Measurements from ENCODE around the gene CBLN1.

Gene CBLN1

DNA sequence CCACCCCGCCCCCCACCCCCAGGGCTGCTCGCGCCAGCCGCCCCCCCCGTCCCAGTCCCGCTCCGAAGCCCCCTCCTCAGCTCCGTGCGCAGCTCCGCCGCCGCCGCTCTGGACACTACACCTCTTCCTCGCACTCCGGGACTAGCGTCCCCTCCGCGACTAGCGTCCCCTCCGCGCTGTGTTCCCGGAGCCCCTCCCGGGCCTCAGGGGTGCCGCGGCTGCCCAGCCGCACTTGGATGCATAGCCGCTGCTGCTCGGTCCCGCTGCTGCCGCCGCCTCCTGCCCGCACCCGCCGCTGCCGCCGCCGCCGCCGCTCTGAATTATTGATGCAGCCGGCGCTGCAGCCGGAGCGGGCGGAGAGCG lies at the start of gene CBLN1:
CBLN1 (minus strand) TSS at position 359 of the 363 bp plus-strand sequence. CDS start 373 bp downstream, outside the sequence.
- no peak for DNase-seq

DNA sequence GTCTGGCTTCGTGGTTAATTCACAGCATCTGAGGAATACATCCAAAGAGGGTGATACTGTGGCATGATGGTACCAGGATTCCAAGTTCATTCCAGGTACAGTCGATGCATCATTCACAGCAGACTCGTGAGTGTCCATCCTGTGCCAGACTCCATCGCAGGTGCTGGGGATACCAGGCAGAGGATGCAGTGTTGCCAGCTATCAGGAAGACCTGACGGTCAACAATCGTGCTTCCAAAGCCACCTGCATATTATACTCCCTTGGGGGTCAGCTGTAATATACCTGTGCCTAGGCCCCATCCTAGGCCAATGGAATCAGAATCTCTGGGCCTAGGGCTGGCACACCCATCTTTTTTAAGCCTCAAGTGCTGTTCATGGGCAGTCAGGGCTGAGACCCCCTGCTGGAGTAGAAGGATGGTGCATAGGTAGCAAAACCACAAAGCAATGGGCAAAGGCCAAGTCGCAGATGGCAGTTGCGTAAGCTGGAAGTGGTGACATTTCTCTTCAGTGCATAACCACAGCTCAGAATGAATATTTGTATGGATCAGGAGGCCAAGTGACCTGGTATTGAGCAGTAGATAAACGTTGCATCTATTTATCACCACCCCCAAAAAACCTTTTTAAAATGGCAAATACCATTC lies 49.0 kb upstream of the CBLN1 start:
- DNase-seq: no peak

DNA sequence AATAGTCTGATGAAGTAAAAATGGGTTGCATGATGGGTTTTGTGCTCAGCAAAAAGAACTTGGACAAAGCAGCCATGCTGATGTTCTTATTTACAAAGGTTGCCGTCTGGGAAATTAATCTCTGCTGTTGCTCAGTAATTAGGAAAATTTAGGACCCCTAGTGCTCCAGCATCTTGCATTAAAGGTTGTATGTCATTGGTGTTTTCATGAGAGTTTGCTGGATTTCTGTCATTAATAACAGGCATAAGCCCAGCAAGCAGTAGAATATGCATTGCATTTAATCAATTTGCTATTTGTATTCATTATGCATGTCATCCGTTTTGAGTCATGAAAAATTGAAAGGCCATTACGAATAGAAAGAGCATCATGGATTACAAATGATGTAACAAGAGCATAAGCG lies 46.7 kb upstream of the CBLN1 start:
- no peak for DNase-seq

DNA sequence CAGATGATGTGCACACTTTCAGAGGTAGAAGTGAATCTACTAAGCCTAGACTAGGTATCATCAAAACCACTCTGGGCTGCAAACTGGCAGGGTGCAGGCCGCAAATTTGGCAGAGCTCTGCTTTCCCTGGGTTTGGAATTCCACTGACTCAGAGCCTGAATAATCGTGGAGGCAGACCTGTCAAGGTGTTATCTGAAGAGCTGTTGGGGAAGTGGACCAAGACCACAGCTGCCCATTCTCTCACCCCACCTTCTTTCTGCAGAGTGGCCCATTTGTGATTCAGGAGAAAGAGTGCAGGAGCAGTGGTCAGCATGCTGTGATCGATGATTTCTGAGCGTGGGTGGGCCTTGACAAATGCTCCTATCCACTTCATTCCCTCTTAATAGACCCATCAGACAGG lies 45.8 kb upstream of the CBLN1 start:
- DNase-seq: no peak

DNA sequence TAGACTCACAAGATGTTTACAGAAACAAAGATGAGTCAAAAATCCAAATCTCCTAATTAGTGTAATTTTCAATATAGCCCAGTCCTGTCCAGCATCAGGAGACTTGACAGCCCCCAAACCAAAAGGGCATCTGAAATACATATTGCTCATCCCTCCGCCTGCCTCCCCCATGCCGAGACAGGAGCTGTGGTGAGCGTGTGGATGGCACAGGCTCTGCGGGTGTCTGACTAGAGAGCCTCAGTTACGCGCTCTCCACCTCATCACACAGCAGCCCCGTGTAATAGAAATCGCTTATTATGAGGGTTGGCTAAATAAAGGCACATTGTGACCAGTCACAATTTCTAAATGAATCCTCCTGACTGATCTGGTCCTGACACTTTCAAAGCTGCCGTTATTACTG lies 43.1 kb upstream of the CBLN1 start:
- no peak for DNase-seq

DNA sequence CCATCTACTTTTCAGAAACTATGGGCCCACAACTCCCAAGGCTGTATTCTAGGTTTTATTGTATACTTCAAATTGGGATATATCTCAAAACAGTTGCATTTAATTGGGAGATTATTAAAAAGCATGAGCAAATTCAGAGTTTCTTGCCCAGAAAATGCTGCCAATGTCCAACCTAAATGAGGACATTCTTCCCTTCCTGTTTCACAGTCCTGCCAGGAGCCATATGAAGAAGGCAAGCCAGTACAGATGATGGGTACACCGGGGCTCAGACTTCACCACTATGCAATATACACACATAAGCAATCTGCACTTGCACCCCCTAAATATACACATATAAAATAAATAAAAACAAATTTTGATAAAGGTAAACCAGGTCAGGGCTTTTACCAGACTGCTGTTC lies 34.0 kb upstream of the CBLN1 start:
- no peak for DNase-seq

DNA sequence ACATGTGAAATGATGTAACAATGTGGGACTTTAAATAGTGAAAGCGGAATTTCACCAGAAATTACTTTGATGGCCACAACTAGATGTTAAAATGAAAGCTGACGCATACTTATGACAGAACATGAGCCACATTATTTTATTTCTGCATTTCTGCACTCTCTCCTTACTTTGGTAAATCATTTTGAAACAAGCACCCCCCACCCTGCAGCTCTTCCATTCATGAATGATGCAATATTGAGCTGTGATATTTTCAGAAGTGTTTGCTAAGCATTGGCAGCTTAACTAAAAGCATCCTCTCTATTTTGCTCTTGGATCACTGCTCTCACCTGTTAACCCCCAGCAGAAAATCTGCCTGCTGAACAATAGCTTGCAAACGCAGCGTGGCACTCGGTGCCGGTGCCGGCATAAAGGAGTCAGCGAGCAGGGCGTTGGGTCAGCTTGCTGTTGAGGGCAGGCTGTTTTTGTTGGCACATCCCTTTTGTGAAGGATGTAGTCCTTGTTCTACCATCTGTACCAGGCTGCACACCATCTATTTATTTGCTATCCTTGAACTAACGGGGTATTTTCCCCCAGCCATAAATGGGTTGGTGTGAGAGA lies 30.8 kb upstream of the CBLN1 start:
- no peak for DNase-seq

DNA sequence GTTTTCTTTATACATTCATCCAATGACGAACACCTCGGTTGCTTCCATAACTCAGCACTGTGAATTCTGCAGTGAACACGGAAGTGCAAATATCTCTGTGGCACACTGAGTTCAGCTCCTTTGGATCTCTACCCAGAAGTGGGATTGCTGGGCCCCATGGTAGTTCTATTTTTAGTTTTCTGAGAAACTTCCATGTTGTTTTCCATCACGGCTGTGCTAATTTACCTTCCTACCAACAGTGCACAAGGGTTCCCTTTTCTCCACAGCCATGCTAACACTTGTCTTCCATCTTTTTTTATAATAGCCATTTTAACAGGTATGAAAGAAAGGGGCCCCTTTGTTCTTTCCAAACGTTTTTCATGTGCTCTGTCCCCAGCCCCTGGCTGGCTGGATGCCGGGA lies 30.2 kb upstream of the CBLN1 start:
- DNase-seq: no peak

DNA sequence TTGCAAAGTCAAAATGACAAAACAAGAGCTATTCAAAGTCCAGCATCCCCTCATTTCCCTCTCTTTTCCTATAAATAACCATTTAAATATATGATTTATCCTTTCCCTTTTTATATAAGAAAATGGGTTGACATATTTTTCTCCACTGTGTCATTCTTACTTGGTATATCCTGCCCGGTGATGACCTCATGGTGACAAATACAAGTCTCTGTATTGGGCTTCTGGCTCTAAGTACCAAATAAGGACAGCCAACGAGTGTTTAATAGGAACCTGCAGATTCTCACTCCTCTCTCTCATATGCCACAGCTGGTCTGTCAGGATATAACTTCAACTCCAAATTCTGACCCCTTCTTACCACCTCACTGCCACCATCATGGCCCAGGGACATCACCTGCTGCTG lies 25.5 kb upstream of the CBLN1 start:
- no peak for DNase-seq

DNA sequence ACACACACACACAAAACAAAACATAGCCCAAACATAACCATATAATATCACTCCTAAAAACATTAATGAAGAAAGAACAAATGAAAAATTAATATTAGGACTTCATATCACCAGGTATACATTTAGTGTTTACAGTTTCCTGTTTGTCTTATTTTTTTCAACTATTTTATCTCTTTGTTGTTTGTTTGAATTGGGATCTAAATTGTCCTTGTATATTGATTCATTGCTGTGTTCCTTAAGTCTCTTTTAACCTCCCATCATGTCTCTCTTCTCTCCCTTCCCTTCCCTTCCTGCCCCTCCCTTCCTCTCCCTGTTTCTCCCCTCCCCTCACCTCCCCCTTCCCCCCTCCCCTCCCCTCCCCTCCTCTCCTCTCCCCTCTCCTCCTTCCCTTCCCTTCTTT lies 23.8 kb upstream of the CBLN1 start:
- DNase-seq: no peak

DNA sequence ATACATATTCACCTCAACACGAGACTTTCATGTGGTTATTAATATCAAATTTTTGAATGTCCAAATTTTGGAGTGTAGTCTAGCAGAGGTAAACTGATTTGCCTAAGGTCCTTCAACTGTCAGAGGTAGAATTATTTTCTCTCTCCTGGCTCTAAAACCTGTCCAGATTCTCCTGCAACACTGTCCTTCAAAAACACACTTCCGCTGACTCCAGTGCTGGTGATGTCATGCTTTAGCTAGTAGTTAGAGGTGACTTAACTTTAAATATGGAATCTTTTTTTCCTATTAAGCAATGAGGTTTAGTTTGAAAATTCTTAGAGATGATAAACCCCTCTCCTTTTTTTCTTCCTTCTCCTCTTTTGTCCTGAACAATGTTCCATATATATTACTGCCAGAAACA lies 10.8 kb upstream of the CBLN1 start:
- no peak for DNase-seq

DNA sequence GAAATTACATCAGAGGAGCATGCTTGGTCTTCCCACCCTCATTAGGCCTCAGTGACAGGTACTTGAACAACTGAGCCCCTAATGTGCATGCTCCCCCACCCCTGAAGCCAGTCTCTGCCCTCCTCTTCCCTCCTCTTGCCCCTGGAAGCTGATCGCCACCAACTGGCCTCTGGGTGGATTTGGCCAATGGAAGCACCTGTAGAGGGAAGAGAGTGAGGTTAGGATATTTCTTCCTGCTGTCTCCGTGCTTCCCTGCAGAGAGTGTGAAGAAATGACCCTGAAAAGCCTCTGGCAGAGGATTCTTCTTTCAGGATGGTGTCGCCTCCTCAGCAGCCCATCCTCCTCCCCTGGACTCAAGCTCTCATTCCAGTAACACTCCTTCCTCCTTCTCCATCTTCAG lies 5.9 kb upstream of the CBLN1 start:
- no peak for DNase-seq

DNA sequence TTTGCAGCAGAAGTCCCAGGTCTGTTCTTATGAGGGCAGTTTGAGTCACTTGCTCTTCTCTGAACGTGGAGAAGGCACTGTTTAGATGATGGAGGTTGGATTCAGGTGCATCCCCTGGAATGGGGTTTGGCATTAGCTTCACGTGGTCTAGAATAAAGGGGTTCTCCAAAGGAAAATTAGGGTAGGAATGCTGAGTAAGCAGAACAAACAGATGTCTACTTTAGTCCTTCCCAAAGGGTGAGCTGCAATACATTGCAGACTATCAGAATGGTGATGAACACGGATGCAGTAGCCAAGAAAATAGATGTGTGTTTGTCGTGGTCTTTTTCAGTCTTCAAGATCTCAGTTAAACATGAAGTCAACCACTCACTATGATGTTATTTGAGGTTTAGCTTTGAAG lies 3.3 kb upstream of the CBLN1 start:
- no peak for DNase-seq

DNA sequence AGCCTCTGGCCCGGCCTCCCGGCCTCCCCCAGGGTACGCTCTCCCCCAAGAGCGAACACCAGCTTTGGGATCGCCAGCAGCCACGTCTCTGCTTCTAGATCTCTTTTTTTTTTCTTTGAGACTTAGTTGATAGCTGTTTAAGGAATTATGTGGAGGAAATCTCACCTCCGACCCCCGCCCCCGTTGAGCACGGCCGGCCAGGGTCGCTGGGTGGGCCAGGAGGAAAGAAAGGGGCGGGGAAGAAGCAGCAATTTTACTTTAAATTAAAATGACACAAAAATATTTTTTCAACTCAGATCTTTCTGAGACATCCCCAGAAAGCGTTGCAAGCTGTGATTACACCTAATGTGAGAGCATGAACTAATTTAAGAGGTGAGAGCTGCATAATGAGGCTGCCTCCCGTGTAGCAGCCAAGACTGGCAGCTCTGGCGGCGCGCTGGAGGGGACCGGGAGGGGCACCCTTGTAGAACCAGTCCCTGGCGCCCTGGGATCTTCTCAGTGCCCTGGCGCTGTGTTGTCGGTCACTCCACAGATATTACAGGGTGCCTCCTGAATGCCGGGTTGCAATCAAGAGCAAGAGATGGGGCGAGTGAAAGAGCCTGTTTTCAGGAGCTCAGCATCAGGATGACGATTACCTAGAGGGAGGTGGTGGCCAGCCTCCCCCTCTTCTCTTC lies 1.9 kb upstream of the CBLN1 start:
- no peak for DNase-seq

DNA sequence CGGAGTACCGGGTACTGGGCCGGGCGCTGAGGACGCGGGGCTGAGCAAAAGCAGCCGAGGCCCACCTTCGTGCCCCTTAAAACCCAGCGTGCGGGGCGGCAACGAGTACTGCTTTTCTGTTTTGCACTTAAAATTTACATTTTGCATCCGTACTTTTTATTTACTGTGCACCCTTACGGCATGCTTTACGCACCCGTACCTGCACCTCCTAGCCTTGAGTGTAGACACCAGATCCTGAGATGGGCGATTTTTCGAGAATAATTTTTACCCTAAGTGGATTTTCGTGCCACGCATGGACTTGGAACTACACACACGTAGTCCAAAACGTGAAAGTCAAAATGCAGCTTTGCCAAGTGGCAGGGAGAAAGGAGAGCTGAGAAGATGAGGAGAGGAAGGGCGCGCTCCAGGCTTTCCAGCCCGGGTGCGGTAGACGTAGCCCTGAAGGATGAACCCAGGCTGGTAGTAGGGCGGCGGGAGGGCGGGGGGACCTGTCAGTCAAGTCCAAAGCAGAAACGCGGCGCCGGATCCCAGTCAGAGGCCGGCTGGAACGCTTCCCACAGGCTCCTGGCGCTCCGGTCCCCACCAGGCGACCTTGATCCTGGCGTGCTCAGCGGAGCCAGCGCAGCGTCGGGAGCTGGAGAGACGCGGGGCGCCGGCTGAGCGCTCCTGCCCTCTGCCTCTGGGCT lies 1.2 kb upstream of the CBLN1 start:
- no peak for DNase-seq

DNA sequence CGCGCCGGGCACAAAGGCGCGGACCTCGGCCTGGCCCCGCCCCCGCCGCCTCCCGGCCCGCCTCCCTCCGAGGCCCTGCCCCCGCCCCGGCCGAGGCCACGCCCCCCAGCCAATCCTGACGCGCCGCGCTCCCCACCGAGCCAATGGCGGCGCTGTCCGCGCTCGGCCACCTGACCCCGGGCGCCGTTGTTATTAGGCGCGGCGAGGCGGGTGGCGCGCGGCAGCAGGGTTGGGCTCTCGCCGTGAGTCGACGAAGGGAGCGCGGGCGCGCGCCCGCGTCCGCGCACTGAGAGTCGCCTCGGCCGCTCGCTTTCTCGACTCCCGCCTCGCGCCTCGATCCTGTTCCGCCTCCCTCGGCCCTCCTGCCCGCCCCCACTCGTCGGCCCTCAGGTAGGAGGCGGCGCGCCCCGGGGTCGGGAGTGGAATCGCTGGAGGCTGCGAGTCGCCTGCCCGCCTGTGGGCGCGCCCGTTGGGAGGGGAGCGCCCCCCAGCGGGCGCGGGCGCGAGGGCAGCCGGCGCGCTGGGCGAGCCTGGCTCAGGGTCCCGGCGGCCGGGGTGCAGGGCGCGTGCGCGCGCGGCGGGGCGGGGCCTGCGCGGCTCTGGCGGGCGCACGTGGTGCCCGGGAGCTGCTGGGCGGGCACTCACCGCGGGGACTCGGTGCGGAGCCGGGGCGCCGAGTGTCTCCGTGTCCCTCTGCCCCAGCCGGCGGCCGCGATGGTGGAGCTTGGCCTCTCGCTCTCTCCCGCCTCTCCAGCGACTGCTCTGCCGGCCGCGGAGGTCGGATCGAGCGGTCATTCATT lies 405 bp upstream of the CBLN1 start:
- DNase-seq: no peak

DNA sequence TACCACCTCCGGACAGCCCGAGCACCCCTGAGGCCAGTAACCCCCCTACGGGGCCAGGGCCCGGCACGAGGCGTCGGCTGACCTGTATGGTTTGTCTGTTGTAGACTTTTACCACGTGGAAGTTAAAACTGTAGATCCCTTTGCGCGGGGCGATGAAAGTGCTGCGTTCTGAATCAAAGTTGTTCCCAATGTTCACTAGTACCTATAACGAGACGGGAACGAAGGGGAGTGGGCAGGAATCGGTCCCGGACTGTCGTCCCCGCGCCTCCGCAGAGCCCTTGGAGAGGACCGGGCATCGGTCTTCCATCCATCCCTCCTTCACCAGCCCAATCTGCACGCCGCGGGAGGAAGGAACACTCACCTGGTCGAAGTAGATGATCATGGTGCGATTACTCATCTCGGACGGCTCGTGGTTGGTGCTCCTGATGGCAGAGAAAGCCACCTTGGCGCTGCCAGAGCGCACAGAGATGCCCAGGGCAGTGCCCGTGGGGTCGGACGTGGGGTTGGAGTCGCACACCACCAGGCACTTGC lies 732 bp downstream of the CBLN1 start:
- no peak for DNase-seq

DNA sequence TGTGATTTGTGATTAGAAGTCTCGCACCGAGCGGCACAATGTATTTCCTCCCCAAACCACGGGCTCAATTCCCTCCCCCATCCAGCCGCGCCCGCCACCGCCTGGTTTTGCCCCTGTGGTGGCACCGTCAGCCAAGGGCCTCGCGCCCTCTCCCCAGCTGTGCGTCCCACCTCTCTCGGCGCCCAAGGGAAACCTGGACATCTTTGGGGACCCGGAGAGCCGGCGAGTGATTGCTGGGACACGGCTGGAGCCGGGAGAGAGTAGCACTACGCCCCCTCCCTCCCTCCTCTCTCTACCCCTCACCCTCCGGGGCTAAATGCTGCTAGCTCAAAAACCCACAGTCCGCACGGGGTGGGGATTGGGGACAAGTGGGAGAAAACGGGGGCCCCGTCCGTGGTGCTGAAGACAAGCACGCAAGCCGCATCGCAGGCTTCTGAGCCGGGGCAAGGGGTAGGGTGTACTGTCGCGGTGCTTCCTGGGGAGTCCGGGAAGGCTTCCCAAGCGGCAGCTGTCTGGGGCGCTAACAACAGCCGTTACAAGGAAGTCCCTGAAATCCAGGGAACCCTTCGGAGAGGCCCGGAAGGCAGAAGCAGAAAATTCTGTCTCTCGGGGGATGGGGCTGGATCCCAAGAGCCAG lies 1.4 kb downstream of the CBLN1 start:
- DNase-seq: no peak

DNA sequence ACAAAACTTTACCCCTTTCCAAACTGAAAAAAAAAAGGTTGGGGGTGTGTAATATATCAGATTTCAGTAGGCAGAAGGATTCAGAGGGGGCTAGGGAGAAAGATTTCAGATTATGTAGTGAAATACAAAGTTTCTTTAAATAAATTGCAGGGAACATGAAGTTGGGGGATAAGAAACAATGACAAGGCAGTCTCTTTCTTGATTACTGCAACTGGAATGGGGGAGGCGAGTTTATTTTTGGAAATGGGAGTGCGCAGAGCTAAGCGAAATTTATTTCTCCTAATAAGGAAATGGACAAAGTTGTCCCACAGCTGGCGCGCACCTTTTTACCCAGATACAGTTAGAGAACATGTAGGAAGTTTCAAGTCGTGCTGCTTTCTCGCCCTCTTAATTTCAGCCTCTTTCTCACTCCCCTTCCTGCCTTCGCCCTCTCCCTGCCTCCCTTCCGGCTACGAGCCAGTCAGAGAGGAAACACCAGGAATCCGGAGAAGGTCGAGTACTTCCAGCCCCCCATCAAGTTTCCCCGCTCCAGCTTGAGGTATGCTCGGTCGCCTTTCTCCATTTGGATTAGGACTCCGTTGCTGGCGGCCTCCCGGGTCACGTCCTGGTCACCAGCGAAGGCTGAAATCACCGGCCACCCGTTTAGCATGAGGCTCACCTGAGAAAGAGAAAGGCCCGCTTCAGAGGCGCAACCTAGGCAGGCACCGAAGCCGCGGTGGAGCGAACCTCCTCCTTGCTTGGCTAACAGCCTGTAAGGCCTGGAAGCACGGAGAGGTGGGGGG lies 2.5 kb downstream of the CBLN1 start:
- no peak for DNase-seq

DNA sequence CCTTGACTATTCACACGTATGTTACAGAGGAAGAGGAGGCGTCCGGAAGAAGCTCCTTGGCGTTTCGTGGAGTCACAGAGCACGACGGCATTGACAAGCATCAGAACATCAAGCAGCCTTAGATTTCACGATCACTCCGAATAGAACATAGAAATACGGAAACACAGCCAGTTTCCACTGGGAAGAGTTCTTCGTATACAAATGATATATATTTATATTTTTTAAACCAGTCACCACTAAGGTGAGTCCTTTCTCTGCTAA lies 3.1 kb downstream of the CBLN1 start:
- no peak for DNase-seq

DNA sequence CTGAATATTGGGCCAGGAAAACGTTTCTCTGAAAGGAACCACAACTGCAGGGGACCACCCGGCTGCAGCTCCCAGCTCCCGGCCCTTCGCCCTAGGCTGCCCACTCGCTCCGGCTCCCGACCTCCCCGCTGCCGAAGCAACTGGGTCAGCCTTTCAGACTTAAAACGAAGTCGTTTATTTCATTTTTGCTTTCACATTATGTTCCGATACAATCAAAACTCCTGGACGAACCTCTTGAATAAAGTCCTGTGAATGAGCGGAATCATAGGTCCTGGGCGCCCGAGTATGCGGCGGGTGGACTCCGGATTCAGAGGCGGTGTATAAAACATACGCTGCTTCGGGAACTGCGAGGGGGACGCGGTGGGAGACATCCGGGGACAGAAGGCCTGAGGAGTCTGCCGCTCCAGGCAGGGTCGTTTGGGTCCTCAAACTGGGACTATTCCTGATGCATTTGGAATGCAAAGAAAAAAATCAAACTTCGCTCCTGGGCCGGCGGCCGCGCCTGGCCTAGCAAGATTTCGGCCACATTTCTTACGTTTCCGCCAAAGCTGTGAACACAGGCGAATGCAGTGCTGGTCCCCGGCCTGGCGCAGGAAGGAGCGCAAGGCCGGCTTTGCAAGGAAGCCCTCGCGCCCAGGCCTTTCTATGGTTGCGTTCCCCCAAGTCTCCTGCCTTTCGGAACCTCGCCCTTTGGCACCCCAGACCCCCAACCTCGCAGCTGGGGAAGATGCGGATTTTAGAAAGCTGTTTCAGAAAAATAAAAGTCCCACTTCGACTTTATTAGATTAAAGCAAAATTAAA lies 3.7 kb downstream of the CBLN1 start:
- DNase-seq: no peak
